Measurements from ENCODE around the gene TFAP2B.

TFAP2B gene

DNA sequence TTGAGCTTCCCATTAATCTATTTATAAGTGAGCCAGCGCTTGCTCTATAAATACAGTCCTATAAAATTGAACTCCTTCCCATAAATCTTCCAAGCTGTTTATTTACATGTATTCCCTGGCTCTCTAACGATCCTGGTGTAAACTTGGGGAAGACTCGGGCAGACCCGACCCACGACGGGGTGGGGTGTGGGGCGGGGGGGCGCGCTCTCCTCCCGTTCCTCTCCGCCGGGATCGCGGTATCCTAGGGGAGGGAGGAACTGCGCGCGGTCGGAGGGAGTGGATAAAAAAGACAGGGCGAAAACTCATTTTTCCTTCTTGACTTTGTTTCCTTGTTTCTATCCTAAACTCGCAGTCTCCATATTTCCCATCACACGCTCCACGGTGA lies 31.1 kb downstream of the TFAP2B start:
- Histone ChIP-seq H3K4me3 (ENCODE audit: low read depth, low read length) (no peak overlapping the region), H3K36me3 (ENCODE audit: insufficient read depth, low read length) (no peaks in the 10 kb centered on the region), H3K27me3 (ENCODE audit: insufficient read depth, low read length) (peaks cover 74% of the 10 kb centered on the region), H3K4me1 (ENCODE audit: control insufficient read depth, insufficient read depth, low read length, unreplicated experiment) (no peaks in the 10 kb centered on the region), H3K79me2 (ENCODE audit: control insufficient read depth, insufficient read depth, low read length, unreplicated experiment) (no peaks in the 10 kb centered on the region), H2AFZ (ENCODE audit: low read length, unreplicated experiment) (no peak overlapping the region), H3K27ac (ENCODE audit: low read depth, low read length) (no peak overlapping the region)

DNA sequence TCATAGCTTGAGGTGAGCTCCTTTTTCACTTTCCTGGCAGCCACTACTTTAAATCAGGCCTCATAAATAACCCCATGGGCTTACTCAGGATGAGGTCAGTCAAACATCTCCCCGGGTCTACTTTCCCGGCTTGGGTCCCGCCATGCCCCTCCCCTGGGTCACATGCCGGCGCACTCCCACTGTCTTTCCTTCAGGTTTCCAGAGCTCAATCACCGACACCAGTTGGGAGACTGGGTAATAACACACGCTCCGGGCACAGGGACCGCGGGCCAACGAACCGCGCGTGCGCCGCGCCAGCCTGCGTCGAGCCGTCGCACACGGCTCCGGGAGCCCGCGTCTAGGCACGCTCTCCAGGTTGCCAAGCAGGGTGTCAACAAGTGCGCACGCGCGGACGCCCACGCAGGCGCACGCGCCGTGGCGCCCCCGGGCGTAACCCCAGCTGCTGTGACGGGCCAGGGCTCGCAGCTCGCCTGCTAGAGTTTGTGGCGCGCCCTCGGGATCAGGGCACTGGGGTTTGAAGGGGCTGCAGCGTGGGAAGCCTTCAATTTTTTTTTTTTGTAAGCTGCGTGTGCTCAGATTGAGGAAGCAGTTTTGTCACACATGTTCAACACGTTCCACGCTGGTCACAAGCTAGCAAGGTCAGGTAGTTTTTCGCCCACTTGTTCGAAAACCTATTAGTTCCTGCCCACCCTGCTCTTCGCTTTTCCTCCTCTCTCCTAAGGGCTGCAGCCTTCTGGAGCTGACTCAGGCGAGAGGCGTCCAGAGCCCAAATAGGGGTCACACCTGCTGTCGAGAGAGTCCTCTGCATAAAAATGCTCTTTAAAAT lies 31.8 kb downstream of the TFAP2B start:
- Histone ChIP-seq H2AFZ (ENCODE audit: low read length, unreplicated experiment) (no peak overlapping the region), H3K4me3 (ENCODE audit: low read depth, low read length) (no peak overlapping the region), H3K79me2 (ENCODE audit: control insufficient read depth, insufficient read depth, low read length, unreplicated experiment) (no peaks in the 10 kb centered on the region), H3K4me1 (ENCODE audit: control insufficient read depth, insufficient read depth, low read length, unreplicated experiment) (no peaks in the 10 kb centered on the region), H3K36me3 (ENCODE audit: insufficient read depth, low read length) (no peaks in the 10 kb centered on the region), H3K27me3 (ENCODE audit: insufficient read depth, low read length) (peaks cover 67% of the 10 kb centered on the region), H3K27ac (ENCODE audit: low read depth, low read length) (no peak overlapping the region)

DNA sequence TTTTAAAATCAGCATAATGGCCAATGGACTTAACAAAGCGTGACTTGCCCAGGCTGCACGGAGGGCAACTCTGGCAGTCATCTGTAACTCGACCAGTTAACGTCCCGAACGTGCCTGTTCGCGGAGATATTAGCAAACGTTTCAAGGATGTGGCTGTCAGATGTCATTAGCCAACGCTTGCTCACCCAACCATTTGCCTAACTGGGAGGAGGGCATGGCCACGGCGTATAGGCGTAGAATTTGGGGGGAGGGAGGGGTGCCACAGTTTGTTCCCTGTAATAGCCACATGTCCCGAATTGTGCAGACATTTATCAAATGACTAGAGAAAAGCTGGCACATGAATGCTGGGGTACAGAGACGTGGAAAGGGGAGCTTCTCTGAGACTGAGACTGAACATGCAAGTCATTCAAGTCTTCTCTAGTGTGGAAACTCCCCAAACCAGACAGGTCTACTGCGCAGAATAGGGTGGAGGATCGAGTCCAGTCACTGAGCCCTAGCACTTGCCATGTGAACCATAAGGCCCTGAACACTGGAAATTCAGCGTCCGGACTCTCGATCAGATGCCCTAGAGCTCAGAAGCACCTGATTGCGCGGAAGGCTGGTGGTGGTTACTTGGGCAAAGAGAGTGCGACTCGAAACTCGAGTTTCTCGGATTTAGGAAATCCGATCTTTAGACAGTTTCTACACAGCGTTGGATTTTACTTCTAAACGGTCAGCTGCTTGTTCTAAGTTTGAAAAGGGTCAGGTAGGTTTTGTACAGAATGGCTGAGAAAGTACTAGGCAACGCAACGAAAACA lies 32.6 kb downstream of the TFAP2B start:
- Histone ChIP-seq H3K36me3 (ENCODE audit: insufficient read depth, low read length) (no peaks in the 10 kb centered on the region), H3K4me3 (ENCODE audit: low read depth, low read length) (no peak overlapping the region), H3K27ac (ENCODE audit: low read depth, low read length) (no peak overlapping the region), H3K27me3 (ENCODE audit: insufficient read depth, low read length) (peaks cover 59% of the 10 kb centered on the region), H2AFZ (ENCODE audit: low read length, unreplicated experiment) (no peak overlapping the region), H3K4me1 (ENCODE audit: control insufficient read depth, insufficient read depth, low read length, unreplicated experiment) (no peaks in the 10 kb centered on the region), H3K79me2 (ENCODE audit: control insufficient read depth, insufficient read depth, low read length, unreplicated experiment) (no peaks in the 10 kb centered on the region)

DNA sequence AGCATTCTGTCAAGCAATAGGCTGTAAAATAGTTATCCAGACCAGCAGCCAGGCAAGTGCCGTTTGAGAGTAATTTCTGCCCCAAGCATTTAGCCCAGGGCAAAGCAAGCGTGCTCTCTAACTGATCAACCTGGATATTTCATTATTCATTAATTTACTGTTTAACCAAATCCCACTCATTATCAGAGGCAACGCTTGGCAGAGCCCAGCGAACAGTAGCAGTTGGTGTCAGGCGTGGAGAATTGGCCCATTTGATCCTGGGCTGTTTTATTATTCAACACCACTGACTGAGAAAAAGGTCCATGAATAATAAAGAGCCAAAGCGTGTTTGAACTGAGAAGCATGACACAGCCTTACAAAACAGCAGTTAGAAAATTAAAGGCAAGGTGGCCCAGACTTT lies 35.3 kb downstream of the TFAP2B start:
- Histone ChIP-seq H3K4me3 (ENCODE audit: low read depth, low read length) (no peak overlapping the region), H3K36me3 (ENCODE audit: insufficient read depth, low read length) (no peaks in the 10 kb centered on the region), H3K27me3 (ENCODE audit: insufficient read depth, low read length) (peaks cover 32% of the 10 kb centered on the region), H3K27ac (ENCODE audit: low read depth, low read length) (no peak overlapping the region), H3K4me1 (ENCODE audit: control insufficient read depth, insufficient read depth, low read length, unreplicated experiment) (no peaks in the 10 kb centered on the region), H3K79me2 (ENCODE audit: control insufficient read depth, insufficient read depth, low read length, unreplicated experiment) (no peaks in the 10 kb centered on the region), H2AFZ (ENCODE audit: low read length, unreplicated experiment) (no peak overlapping the region)

DNA sequence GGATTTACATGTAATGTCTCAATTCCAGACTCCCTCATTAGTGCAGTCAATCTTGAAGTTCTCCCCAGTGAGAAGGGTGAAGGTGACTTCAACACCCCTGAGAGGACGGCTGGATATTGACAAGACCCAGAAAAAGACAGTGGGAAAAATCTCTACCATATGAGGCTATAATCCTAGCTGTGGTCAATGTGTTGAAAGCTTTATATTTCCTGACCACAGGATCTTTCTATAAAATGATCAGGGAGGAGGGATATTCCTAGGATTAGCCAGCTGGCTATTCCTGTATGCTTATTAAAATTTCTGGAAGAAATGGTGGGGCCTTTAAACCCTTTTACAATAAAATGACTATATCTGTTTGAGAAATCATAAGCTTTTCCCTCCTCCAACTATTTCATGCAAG lies 43.0 kb downstream of the TFAP2B start:
- H3K27me3 ChIP-seq (ENCODE audit: insufficient read depth, low read length), result no peaks in the 10 kb centered on the region
- no peaks in the 10 kb centered on the region for H3K36me3 ChIP-seq (ENCODE audit: insufficient read depth, low read length)
- no peaks in the 10 kb centered on the region for H3K79me2 ChIP-seq (ENCODE audit: control insufficient read depth, insufficient read depth, low read length, unreplicated experiment)
- H3K27ac ChIP-seq (ENCODE audit: low read depth, low read length), result no peak overlapping the region
- H2AFZ ChIP-seq (ENCODE audit: low read length, unreplicated experiment), result no peak overlapping the region
- no peak overlapping the region for H3K4me3 ChIP-seq (ENCODE audit: low read depth, low read length)
- no peaks in the 10 kb centered on the region for H3K4me1 ChIP-seq (ENCODE audit: control insufficient read depth, insufficient read depth, low read length, unreplicated experiment)

DNA sequence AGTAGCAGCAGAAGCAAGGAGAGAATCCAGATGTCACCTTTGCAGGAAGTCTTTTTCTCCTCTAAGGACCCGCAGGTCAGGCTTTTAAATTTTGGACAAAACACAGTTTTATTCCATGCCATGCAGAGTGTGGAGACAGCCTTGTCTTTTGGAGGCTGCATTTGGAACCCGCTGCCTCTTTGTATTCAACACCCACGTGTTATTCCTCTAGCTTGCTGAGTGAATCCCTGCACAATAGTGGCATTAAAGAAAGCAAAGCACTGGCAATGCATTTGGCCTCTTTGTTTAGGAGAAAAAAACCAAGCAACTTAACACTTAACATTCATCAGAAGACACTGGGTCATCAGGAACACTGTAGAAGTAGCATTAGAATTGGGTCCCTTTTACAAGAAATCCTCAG lies 43.5 kb downstream of the TFAP2B start:
- Histone ChIP-seq H3K36me3 (ENCODE audit: insufficient read depth, low read length) (no peaks in the 10 kb centered on the region), H3K27me3 (ENCODE audit: insufficient read depth, low read length) (no peaks in the 10 kb centered on the region), H2AFZ (ENCODE audit: low read length, unreplicated experiment) (no peak overlapping the region), H3K79me2 (ENCODE audit: control insufficient read depth, insufficient read depth, low read length, unreplicated experiment) (no peaks in the 10 kb centered on the region), H3K4me3 (ENCODE audit: low read depth, low read length) (no peak overlapping the region), H3K27ac (ENCODE audit: low read depth, low read length) (no peak overlapping the region), H3K4me1 (ENCODE audit: control insufficient read depth, insufficient read depth, low read length, unreplicated experiment) (no peaks in the 10 kb centered on the region)

DNA sequence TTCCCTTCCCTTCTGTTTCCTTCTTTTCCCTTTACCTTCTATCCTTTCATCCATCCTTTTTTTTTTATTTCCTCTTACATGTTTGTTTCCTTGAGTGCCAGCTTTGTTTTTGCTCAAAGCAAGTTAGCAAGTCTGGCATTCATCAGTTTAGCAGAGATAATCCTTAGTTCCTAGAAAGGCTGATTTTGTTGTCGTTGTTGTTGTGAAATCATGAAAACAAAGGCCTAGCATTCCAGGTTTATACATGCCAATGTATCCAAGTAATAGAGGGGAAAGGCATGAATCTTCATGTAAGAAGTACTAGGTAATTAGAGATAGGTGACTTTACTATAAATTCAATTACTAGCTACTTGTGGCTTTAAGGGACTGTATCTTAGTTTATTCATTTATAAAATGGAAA lies 45.9 kb downstream of the TFAP2B start:
- Histone ChIP-seq H3K27me3 (ENCODE audit: insufficient read depth, low read length) (no peaks in the 10 kb centered on the region), H3K79me2 (ENCODE audit: control insufficient read depth, insufficient read depth, low read length, unreplicated experiment) (no peaks in the 10 kb centered on the region), H3K4me1 (ENCODE audit: control insufficient read depth, insufficient read depth, low read length, unreplicated experiment) (no peaks in the 10 kb centered on the region), H3K27ac (ENCODE audit: low read depth, low read length) (no peak overlapping the region), H3K36me3 (ENCODE audit: insufficient read depth, low read length) (no peaks in the 10 kb centered on the region), H3K4me3 (ENCODE audit: low read depth, low read length) (no peak overlapping the region), H2AFZ (ENCODE audit: low read length, unreplicated experiment) (no peak overlapping the region)

DNA sequence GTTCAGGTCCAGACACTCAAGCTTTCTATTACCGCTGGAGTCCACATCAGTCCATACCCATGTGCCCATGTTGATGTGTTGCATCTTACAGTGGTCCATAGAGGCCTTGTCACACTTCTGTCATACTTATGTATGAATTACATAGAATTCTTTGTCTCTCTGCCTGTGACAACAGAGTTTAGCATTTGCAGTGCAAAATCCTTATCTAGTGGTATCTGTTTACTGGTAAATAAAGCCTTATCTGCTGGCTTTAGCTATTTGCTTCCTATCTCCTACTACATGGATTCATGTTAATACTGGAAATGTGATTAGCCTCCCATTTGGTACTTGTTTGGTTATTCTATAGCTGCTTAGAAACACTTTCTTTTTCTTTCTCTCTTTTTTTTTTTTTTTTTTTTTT lies 49.8 kb downstream of the TFAP2B start:
- Histone ChIP-seq H3K4me1 (ENCODE audit: control insufficient read depth, insufficient read depth, low read length, unreplicated experiment) (no peaks in the 10 kb centered on the region), H3K27ac (ENCODE audit: low read depth, low read length) (no peak overlapping the region), H3K27me3 (ENCODE audit: insufficient read depth, low read length) (no peaks in the 10 kb centered on the region), H3K36me3 (ENCODE audit: insufficient read depth, low read length) (no peaks in the 10 kb centered on the region), H3K4me3 (ENCODE audit: low read depth, low read length) (no peak overlapping the region), H3K79me2 (ENCODE audit: control insufficient read depth, insufficient read depth, low read length, unreplicated experiment) (no peaks in the 10 kb centered on the region), H2AFZ (ENCODE audit: low read length, unreplicated experiment) (no peak overlapping the region)

DNA sequence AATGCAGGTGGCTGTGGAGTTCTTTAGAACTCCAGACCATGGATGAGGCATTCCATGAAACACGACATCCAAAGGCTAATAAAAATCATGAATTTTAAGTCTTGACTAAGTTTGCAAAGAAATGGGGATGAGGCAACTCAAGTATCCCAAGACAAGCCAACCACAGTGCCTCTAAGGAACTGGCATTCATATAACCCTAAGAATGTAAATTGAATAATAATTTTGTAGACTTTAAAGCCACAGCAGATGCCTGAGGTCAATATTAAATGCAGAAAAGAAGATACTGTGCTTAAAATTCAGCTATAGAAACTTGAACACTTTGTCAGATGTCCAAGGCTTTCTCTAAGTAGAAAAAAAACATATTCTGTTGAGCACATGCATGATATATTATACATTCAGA lies 54.5 kb downstream of the TFAP2B start:
- Histone ChIP-seq H3K27me3 (ENCODE audit: insufficient read depth, low read length) (no peaks in the 10 kb centered on the region), H3K36me3 (ENCODE audit: insufficient read depth, low read length) (no peaks in the 10 kb centered on the region), H3K4me1 (ENCODE audit: control insufficient read depth, insufficient read depth, low read length, unreplicated experiment) (no peaks in the 10 kb centered on the region), H3K4me3 (ENCODE audit: low read depth, low read length) (no peak overlapping the region), H3K79me2 (ENCODE audit: control insufficient read depth, insufficient read depth, low read length, unreplicated experiment) (no peaks in the 10 kb centered on the region), H2AFZ (ENCODE audit: low read length, unreplicated experiment) (no peak overlapping the region), H3K27ac (ENCODE audit: low read depth, low read length) (no peak overlapping the region)

DNA sequence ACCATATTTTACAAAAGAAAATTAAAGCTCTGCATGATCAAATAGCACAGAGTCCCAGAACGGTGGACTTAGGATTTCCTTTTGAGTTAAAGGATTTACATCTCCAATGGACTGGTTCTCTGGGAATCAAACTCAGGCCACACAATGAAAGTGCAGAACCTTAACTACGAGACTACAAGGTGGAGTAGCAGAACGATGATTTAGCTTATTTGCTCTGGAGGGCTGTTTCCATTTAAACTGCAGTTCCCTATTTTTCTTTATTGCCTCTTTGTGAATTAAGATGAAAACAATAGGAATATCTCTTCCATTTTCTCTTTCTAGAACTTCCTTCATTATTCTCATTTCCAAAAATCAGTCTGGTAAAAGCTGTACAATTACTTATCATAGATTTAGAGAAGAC lies 65.7 kb downstream of the TFAP2B start:
- no peak overlapping the region for H3K4me3 ChIP-seq (ENCODE audit: low read depth, low read length)
- H2AFZ ChIP-seq (ENCODE audit: low read length, unreplicated experiment), result no peak overlapping the region

DNA sequence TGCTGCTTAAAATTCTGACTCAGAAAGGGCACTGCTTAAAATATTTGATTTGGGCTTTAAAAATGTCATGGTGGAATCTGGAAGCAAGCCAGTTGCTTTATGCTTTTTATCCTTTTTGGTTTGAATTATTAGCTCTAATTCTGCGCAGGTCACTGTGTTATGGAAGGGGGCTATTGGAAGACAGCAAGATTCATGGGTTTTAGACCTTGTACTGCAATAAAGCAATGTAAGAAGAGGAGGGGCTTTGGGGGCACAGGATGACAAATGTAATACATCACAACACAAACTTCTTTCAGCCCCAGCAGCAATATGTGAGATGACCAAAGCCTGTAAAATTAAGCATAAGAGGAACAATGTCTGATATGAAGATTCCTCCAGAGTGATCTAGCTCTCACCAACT lies 68.4 kb downstream of the TFAP2B start:
- no peak overlapping the region for H3K4me3 ChIP-seq (ENCODE audit: low read depth, low read length)

More for the DNA sequence above, 65.7 kb downstream of the TFAP2B start:
- H3K79me2 ChIP-seq (ENCODE audit: control insufficient read depth, insufficient read depth, low read length, unreplicated experiment), result no peaks in the 10 kb centered on the region
- no peak overlapping the region for H3K27ac ChIP-seq (ENCODE audit: low read depth, low read length)
- H3K36me3 ChIP-seq (ENCODE audit: insufficient read depth, low read length), result no peaks in the 10 kb centered on the region
- H3K27me3 ChIP-seq (ENCODE audit: insufficient read depth, low read length), result no peaks in the 10 kb centered on the region
- no peaks in the 10 kb centered on the region for H3K4me1 ChIP-seq (ENCODE audit: control insufficient read depth, insufficient read depth, low read length, unreplicated experiment)

More for the DNA sequence above, 68.4 kb downstream of the TFAP2B start:
- no peaks in the 10 kb centered on the region for H3K79me2 ChIP-seq (ENCODE audit: control insufficient read depth, insufficient read depth, low read length, unreplicated experiment)
- H2AFZ ChIP-seq (ENCODE audit: low read length, unreplicated experiment), result no peak overlapping the region
- H3K4me1 ChIP-seq (ENCODE audit: control insufficient read depth, insufficient read depth, low read length, unreplicated experiment), result no peaks in the 10 kb centered on the region
- no peaks in the 10 kb centered on the region for H3K27me3 ChIP-seq (ENCODE audit: insufficient read depth, low read length)
- H3K27ac ChIP-seq (ENCODE audit: low read depth, low read length), result no peak overlapping the region
- no peaks in the 10 kb centered on the region for H3K36me3 ChIP-seq (ENCODE audit: insufficient read depth, low read length)
